ENCODE results near the gene NOX3. TPM values are rescaled to one million over a fixed set of nuclear protein-coding genes. Genes with fewer than 3 reads are reported as not detected.

The NOX3 gene
- total RNA-seq, 1 experiment from 2014 or later: not detected

GRCh38 chr6:155436981-155437749 lies 18.5 kb downstream of the NOX3 start:
- H3K9ac ChIP-seq (ENCODE audit: extremely low read depth, insufficient read length, low read length): no peak overlapping the region
- no peaks in the 10 kb centered on the region for H3K23me2 ChIP-seq (ENCODE audit: insufficient read length, low read depth, low read length, poor library complexity, severe bottlenecking)
- no peak overlapping the region for H3K56ac ChIP-seq (ENCODE audit: insufficient read length, low read depth, low read length)
- Mint-ChIP-seq H3K4me3 (no peak overlapping the region), H3K27me3 (ENCODE audit: low read depth) (no peaks in the 10 kb centered on the region), H3K27ac (no peak overlapping the region), H3K4me1 (peaks cover 0 to 2% of the 10 kb centered on the region in 2 experiments; a peak in 1 of 4 replicates), H3K9me3 (no peaks in the 10 kb centered on the region), H3K36me3 (ENCODE audit: insufficient read depth in 1 of 3, low read depth in 3 of 3) (no peaks in the 10 kb centered on the region)
- no peak overlapping the region for H3T11ph ChIP-seq (ENCODE audit: low read length)
- H2BK12ac ChIP-seq (ENCODE audit: insufficient read length, low read depth, low read length): no peak overlapping the region
- H2AK5ac ChIP-seq (ENCODE audit: insufficient read length, low read length): no peak overlapping the region
- H3K79me2 ChIP-seq (ENCODE audit: insufficient read depth, low read length): no peaks in the 10 kb centered on the region
- H3K27ac ChIP-seq (ENCODE audit: insufficient read length, low read depth, low read length): no peak overlapping the region
- no peaks in the 10 kb centered on the region for H3K27me3 ChIP-seq (ENCODE audit: insufficient read depth, low read length)
- no peak overlapping the region for H3K23ac ChIP-seq (ENCODE audit: insufficient read length, low read depth, low read length)
- H2BK120ac ChIP-seq (ENCODE audit: low read depth, low read length, poor library complexity, severe bottlenecking): no peak overlapping the region
- no peaks in the 10 kb centered on the region for H3K4me1 ChIP-seq (ENCODE audit: insufficient read depth, low read length)
- H4K20me1 ChIP-seq (ENCODE audit: control insufficient read depth, insufficient read depth, insufficient read length): no peaks in the 10 kb centered on the region
- no peak overlapping the region for H2BK20ac ChIP-seq (ENCODE audit: low read depth, low read length, poor library complexity, severe bottlenecking)
- no peak overlapping the region for H2BK15ac ChIP-seq (ENCODE audit: low read depth, low read length)
- H3K14ac ChIP-seq (ENCODE audit: insufficient read depth, low read length): no peak overlapping the region
- no CpG with 5 or more reads among the region's 5 CpGs for WGBS (ENCODE audit: extremely low coverage, insufficient read length, low lambda C conversion rate)
- DNase-seq: no peak
- TF ChIP-seq, protein P1, sequence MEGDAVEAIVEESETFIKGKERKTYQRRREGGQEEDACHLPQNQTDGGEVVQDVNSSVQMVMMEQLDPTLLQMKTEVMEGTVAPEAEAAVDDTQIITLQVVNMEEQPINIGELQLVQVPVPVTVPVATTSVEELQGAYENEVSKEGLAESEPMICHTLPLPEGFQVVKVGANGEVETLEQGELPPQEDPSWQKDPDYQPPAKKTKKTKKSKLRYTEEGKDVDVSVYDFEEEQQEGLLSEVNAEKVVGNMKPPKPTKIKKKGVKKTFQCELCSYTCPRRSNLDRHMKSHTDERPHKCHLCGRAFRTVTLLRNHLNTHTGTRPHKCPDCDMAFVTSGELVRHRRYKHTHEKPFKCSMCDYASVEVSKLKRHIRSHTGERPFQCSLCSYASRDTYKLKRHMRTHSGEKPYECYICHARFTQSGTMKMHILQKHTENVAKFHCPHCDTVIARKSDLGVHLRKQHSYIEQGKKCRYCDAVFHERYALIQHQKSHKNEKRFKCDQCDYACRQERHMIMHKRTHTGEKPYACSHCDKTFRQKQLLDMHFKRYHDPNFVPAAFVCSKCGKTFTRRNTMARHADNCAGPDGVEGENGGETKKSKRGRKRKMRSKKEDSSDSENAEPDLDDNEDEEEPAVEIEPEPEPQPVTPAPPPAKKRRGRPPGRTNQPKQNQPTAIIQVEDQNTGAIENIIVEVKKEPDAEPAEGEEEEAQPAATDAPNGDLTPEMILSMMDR (conservative IDR thresholded peaks at IDR 0.05): no peak
- no peak overlapping the region for H2AFZ ChIP-seq (ENCODE audit: low read length)
- no peaks in the 10 kb centered on the region for H3K79me1 ChIP-seq (ENCODE audit: insufficient read depth, low read depth, low read length, poor library complexity, severe bottlenecking)
- H4K5ac ChIP-seq (ENCODE audit: insufficient read length, low read depth, low read length): no peak overlapping the region
- H3K4me2 ChIP-seq (ENCODE audit: insufficient read depth, insufficient read length, low read length): no peak overlapping the region
- H4K8ac ChIP-seq (replicated peaks; ENCODE audit: insufficient read length, low read depth, low read length): no peak overlapping the region
- H4K91ac ChIP-seq (ENCODE audit: insufficient read length, low read depth, low read length): no peak overlapping the region
- H3K9me3 ChIP-seq (ENCODE audit: control insufficient read depth, low read depth, low read length): no peaks in the 10 kb centered on the region
- no peak overlapping the region for H3K4ac ChIP-seq (ENCODE audit: low read depth, low read length)
- H3K18ac ChIP-seq (ENCODE audit: insufficient read length, low read depth, low read length): no peak overlapping the region
- H2BK5ac ChIP-seq (ENCODE audit: insufficient read length, low read length): no peak overlapping the region
